ENCODE data around the gene IL12RB1. TPM values are rescaled to one million over a fixed set of nuclear protein-coding genes. Genes with fewer than 3 reads are reported as not detected.
"Not testable (repeated sequence)": the region's sequence is repeated elsewhere in the genome, so short reads cannot be mapped to it uniquely, and the experiment has no call there.

IL12RB1 gene
- total RNA-seq, 4 donors from 2014 or later: 1.1 to 2.3 (median 1.9) TPM

DNA sequence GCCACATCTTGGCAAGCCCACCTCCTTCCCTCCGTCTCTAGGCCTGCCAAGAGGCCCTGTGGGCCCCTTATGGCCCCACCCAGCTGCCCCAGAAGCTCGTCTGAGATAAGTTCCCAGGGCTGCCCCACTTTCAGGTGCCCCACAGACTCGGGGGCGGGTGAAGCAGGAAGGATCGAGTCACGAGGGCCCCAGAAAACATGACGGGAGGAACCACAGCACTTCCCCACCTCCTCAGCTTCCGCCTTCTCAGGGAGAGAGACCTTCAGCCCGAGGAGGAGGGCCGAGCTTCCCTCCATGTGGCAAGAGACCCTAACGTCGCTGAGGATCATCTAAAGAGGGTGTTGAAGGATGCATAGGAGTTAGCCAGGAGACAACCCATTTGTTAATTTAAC, 4.5 kb upstream of the IL12RB1 start:
- H3K36me3 ChIP-seq: no peaks in the 10 kb centered on the region
- H3K27me3 ChIP-seq: no peaks in the 10 kb centered on the region
- peak overlapping the region; percentile 50 to 73 (median 62) for H3K27ac ChIP-seq
- H3K4me3 ChIP-seq: no peak overlapping the region
- DNase-seq: no peak
- no peaks in the 10 kb centered on the region for H3K9me3 ChIP-seq
- intact Hi-C loops (cut with DNase I): no loop called here
- H3K4me1 ChIP-seq: peaks cover 0 to 30% (median 13%) of the 10 kb centered on the region in 3 donors
- peak in 1 of 4 donors; percentile 63 for TF ChIP-seq POLR2A (IDR thresholded peaks at IDR 0.05)
- TF ChIP-seq, protein P1, sequence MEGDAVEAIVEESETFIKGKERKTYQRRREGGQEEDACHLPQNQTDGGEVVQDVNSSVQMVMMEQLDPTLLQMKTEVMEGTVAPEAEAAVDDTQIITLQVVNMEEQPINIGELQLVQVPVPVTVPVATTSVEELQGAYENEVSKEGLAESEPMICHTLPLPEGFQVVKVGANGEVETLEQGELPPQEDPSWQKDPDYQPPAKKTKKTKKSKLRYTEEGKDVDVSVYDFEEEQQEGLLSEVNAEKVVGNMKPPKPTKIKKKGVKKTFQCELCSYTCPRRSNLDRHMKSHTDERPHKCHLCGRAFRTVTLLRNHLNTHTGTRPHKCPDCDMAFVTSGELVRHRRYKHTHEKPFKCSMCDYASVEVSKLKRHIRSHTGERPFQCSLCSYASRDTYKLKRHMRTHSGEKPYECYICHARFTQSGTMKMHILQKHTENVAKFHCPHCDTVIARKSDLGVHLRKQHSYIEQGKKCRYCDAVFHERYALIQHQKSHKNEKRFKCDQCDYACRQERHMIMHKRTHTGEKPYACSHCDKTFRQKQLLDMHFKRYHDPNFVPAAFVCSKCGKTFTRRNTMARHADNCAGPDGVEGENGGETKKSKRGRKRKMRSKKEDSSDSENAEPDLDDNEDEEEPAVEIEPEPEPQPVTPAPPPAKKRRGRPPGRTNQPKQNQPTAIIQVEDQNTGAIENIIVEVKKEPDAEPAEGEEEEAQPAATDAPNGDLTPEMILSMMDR (IDR thresholded peaks at IDR 0.05): no peak
- WGBS, 2 donors: 52 to 63% methylated on average over 7 of the region's 12 CpGs

DNA sequence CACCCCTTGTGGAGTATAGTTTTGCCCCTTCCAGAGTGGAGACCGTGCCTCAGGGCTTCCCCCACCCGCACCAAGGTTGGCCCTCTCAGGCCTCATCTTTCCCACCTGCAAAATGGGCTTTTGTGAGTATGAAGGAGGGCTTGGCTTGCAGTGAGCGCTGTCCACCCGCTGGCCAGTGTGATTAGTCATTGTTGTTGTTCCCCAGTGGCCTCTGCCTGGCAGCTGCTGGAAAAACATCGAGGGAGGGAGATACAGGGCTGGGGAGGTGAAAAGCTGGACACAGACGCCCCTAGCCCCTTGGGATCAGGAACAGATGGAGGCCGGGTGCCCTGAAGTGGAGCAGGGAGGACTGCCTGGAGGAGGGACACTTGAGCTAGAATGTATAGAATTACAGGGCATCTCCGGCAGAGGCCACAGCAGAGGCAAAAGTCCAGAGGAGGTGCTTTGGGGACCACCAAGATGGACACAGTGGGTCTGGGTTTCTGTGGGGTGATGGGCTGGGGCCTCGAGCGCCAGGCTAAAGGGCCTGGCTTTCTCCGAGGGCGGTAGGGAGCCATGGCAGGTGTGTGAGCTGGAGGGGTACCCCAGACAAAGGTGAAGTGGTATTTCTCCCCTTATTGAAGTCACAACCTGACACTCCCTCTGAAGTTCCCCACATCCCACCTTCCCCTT, 3.9 kb upstream of the IL12RB1 start:
- peak overlapping the region; percentile 50 to 73 (median 62) for H3K27ac ChIP-seq
- H3K9me3 ChIP-seq: no peaks in the 10 kb centered on the region
- intact Hi-C loops (cut with DNase I): no loop called here
- TF ChIP-seq, protein P1 (IDR thresholded peaks at IDR 0.05): no peak
- no peak for TF ChIP-seq POLR2A (IDR thresholded peaks at IDR 0.05)
- no peaks in the 10 kb centered on the region for H3K36me3 ChIP-seq
- WGBS, 2 donors: 60 to 83% methylated on average over 5 to 11 of the region's 12 CpGs
- H3K27me3 ChIP-seq: no peaks in the 10 kb centered on the region
- peaks cover 0 to 30% (median 13%) of the 10 kb centered on the region in 3 donors for H3K4me1 ChIP-seq
- H3K4me3 ChIP-seq: no peak overlapping the region
- no peak for DNase-seq

DNA sequence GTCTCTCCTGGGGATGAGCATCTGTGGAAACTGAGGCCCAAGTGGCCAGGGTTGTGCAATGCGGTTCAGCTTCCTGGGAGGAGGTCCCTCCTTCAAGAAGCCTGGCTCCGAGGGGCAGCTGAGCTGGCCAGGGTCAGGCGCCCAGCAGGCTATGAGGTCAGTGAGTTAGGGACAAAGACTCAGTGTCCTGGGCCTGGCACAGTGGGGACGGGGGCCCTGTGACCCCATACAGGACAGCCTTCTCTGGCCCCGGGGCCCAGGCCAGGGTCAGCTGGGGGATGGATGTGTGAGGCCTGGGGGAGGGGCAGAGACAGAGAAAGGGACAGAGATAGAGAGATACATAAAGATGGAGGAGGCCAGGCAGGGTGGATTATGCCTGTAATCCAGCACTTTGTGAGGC, 3.0 kb upstream of the IL12RB1 start:
- intact Hi-C loops (cut with DNase I): no loop called here
- H3K27ac ChIP-seq: peak overlapping the region in 3 of 4 donors; percentile 30 to 64 (median 58)

DNA sequence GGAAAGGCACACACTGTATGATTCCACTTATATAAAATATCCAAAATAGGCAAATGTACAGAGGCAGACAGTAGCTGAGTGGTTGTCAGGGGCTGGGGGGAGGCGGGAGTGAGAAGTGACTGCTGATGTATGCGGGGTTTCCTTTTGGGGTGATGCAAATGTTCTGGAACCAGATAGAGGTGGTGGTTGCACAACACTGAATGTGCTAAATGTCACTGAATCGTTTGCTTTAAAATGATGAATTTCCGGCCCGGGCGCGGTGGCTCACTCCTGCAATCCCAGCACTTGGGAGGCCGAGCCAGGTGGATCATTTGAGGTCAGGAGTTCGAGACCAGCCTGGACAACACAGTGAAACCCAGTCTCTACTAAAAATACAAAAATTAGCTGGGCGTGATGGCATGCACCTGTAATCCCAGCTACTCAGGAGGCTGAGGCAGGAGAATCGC, 2.4 kb upstream of the IL12RB1 start:
- H3K9me3 ChIP-seq; H3K4me3 ChIP-seq; H3K36me3 ChIP-seq; H3K27me3 ChIP-seq; DNase-seq; intact Hi-C loops (cut with DNase I): not testable (repeated sequence)
- WGBS, 2 donors: 45 to 49% methylated on average over 11 of the region's 11 CpGs
- Histone ChIP-seq H3K27ac (peak overlapping the region in 3 of 4 donors; percentile 30 to 69 (median 64)), H3K4me1 (peaks cover 0 to 36% (median 13%) of the 10 kb centered on the region in 3 donors)

More for the DNA sequence above, 3.0 kb upstream of the IL12RB1 start:
- Histone ChIP-seq H3K27me3 (no peaks in the 10 kb centered on the region), H3K4me3 (no peak overlapping the region), H3K4me1 (peaks cover 0 to 34% (median 13%) of the 10 kb centered on the region in 3 donors), H3K9me3 (no peaks in the 10 kb centered on the region), H3K36me3 (no peaks in the 10 kb centered on the region)
- WGBS, 2 donors: 75 to 76% methylated on average over 5 of the region's 5 CpGs
- TF ChIP-seq POLR2A (IDR thresholded peaks at IDR 0.05): no peak
- TF ChIP-seq, protein P1 (IDR thresholded peaks at IDR 0.05): no peak
- no peak for DNase-seq

DNA sequence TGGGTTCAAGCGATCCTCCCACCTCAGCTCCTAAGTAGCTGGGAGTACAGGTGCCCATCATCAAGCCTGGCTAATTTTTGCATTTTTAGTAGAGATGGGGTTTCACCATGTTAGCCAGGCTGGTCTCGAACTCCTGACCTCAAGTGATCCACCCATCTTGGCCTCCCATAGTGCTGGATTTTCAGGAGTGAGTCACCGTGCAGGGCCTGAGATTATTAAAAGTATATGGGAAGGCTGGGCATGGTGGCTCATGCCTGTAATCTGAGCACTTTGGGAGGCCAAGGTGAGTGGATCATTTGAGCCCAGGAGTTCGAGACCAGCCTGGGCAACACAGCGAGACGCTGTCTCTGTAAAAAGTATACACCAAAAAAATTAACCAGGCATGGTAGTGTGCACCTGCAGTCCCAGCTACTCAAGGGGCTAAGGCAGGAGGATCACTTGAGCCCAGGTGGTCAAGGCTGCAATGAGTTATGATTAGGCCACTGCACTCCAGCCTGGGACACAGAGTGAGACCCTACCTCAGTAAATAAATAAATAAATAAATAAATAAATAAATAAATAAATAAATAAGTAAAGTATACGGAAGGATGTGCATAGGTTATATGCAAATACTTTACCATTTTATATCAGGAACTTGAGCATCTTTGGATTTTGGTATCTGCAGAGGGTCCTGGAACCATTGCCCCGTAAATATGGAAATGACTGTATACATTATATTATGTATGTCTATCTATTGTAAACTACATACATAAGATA, 854 bp downstream of the IL12RB1 start:
- Histone ChIP-seq H3K27ac (no peak overlapping the region), H3K36me3 (no peaks in the 10 kb centered on the region), H3K9me3 (no peaks in the 10 kb centered on the region), H3K4me1 (peaks cover 0 to 27% (median 13%) of the 10 kb centered on the region in 3 donors), H3K4me3 (peak overlapping the region in 2 of 4 donors; percentile 35 to 62), H3K27me3 (peaks cover 0 to 6% (median 0%) of the 10 kb centered on the region in 4 donors)
- WGBS, 2 donors: 75 to 78% methylated on average over 4 to 5 of the region's 8 CpGs
- no peak for TF ChIP-seq POLR2A (IDR thresholded peaks at IDR 0.05)
- TF ChIP-seq, protein P1 (IDR thresholded peaks at IDR 0.05): no peak
- no peak for DNase-seq
- intact Hi-C loops (cut with DNase I): no loop called here
